ENCODE results near the gene SLC35E1. TPM values are rescaled to one million over a fixed set of nuclear protein-coding genes. Genes with fewer than 3 reads are reported as not detected.

Gene SLC35E1
- total and polyA plus RNA-seq, 2 donors (not counting 3 experiments of a cell fraction or from before 2014, with no cell fraction given) = 36.0 to 37.5 TPM

GRCh38 chr19:16529466-16530144 lies 42.6 kb downstream of the SLC35E1 start:
- no peak for FAIRE-seq
- no TSS peak for BruUV-seq (replicated peaks)

More at GRCh38 chr19:16529466-16530144, 42.6 kb downstream of the SLC35E1 start:
- no peaks in the 10 kb centered on the region for H4K20me1 ChIP-seq (replicated peaks; ENCODE audit: control insufficient read depth, extremely low read depth, insufficient read depth, low read length)
- no peaks in the 10 kb centered on the region for H3K4me1 ChIP-seq (ENCODE audit: control insufficient read depth, extremely low read depth, insufficient read depth, low read length)
- no peak for TF ChIP-seq GATA2 (IDR thresholded peaks at IDR 0.05; ENCODE audit: insufficient read depth, insufficient read length, low read depth, low read length)
- TF ChIP-seq MAX (IDR thresholded peaks at IDR 0.05; ENCODE audit: insufficient read depth, insufficient read length) = no peak
- no peak for TF ChIP-seq CTCF (IDR thresholded peaks at IDR 0.05; ENCODE audit: extremely low read depth in 1 of 2, insufficient read depth in 1 of 2, low read depth in 1 of 2, low read length in 2 of 2)
- no peak for TF ChIP-seq JUN (IDR thresholded peaks at IDR 0.05; ENCODE audit: borderline replicate concordance, insufficient read depth, insufficient read length, low read depth)
- TF ChIP-seq POLR2A (IDR thresholded peaks at IDR 0.05; ENCODE audit: low read depth, low read length) = no peak
- TF ChIP-seq EZH2 (IDR thresholded peaks at IDR 0.05; ENCODE audit: borderline replicate concordance, low read depth, low read length, severe bottlenecking) = no peak
- ChIA-PET POLR2A (no interaction called here), CTCF (interaction anchor here (0.9 kb wide), 1 partner anchor 58 kb away, joined by 3 read pairs; no protein-coding TSS in a partner anchor)
- H3K79me2 ChIP-seq (ENCODE audit: control insufficient read depth, insufficient read depth, low read length) = no peaks in the 10 kb centered on the region
- H3K9me1 ChIP-seq (replicated peaks; ENCODE audit: control insufficient read depth, extremely low read depth, insufficient read depth, low read length) = no peaks in the 10 kb centered on the region
- intact Hi-C loops (cut with micrococcal nuclease) (loop anchor here (5.0 kb wide), 1 partner anchor 98 kb away; the partner anchor contains the start of gene MED26), dilution Hi-C loops (cut with MboI; ENCODE audit: extremely low pct_ligation_motif_present, low sequenced_read_pairs) (no loop called here)
- H3K36me3 ChIP-seq (ENCODE audit: control insufficient read depth in 2 of 2, extremely low read depth in 1 of 2, insufficient read depth in 2 of 2, low read length in 2 of 2) = peaks cover 22 to 80% of the 10 kb centered on the region in 2 experiments
- no peak overlapping the region for H2AFZ ChIP-seq (ENCODE audit: low read depth, low read length)
- H3K27ac ChIP-seq (ENCODE audit: insufficient read depth, low read depth, low read length) = no peak overlapping the region
- H3K9me3 ChIP-seq (replicated peaks; ENCODE audit: control insufficient read depth, insufficient read depth, low read length) = no peaks in the 10 kb centered on the region
- H3K27me3 ChIP-seq (ENCODE audit: control insufficient read depth in 2 of 2, insufficient read depth in 2 of 2, low read length in 2 of 2) = no peaks in the 10 kb centered on the region
- H3K9ac ChIP-seq (replicated peaks; ENCODE audit: extremely low read depth, insufficient read depth, low read length) = no peak overlapping the region
- H3K4me2 ChIP-seq (ENCODE audit: insufficient read depth, low read length) = no peak overlapping the region
- no peak overlapping the region for H3K4me3 ChIP-seq (replicated peaks in 1 of 3; ENCODE audit: insufficient read depth in 1 of 3, low read depth in 1 of 3, low read length in 3 of 3)
- no peak for DNase-seq (ENCODE audit: low read depth, low spot score)

All from endothelial cell of umbilical vein (primary cell).